Gastroesophageal sphincter (tissue), 4 donors: ENCODE results near the gene MYO18B. TPM values are rescaled to one million over a fixed set of nuclear protein-coding genes. Genes with fewer than 3 reads are reported as not detected.

ENCODE experiments used
- ATAC-seq: fragments of 150-250 bp; one replicate; pipeline ENCODE4 v1.9.1; 2016; ENCODE audit warnings: mild to moderate bottlenecking, moderate library complexity
- H3K27ac ChIP-seq, 4 donors: fragments of 200-600 bp; sonication (generic) in 3 of 4; 1 replicate in 3 of 4; 2 replicates in 1 of 4; pipeline ENCODE4 v1.5.1; 2016 to 2019
- H3K27me3 ChIP-seq: fragments of 200-600 bp; sonication (generic); one replicate; pipeline ENCODE4 v1.5.1; 2019
- H3K36me3 ChIP-seq, 2 donors: fragments of 200-600 bp; sonication (generic); one replicate each; pipeline ENCODE4 v1.5.1; 2019; ENCODE audit warnings: control low read depth in 1 of 2
- H3K4me1 ChIP-seq, 3 donors: fragments of 200-600 bp; sonication (generic); 1 replicate in 2 of 3; 2 replicates in 1 of 3; pipeline ENCODE4 v1.5.1; 2016 to 2019; ENCODE audit warnings: control low read depth in 2 of 3
- H3K4me3 ChIP-seq, 2 donors: fragments of 200-600 bp; sonication (generic); one replicate each; pipeline ENCODE4 v1.5.1; 2019; ENCODE audit warnings: mild to moderate bottlenecking in 1 of 2, moderate library complexity in 1 of 2
- H3K9me3 ChIP-seq, 3 donors: fragments of 200-600 bp; sonication (generic); one replicate each; pipeline ENCODE4 v1.5.1; 2017 to 2019; ENCODE audit warnings: control low read depth in 2 of 3
- CTCF ChIP-seq, 4 experiments: fragments of 200-600 bp in 2 of 4; fragments of 450-650 bp in 2 of 4; sonication (generic) in 1 of 4; IDR thresholded peaks; one replicate each; pipeline ENCODE4 v1.5.1; 2017 to 2019; ENCODE audit warnings: antibody characterized with exemption in 4 of 4, mild to moderate bottlenecking in 2 of 4, moderate library complexity in 2 of 4
- EP300 ChIP-seq: sonication (generic); formaldehyde crosslinking; IDR thresholded peaks from one replicate; pipeline ENCODE4 v1.6.1; 2017; ENCODE audit warnings: antibody characterized with exemption, mild to moderate bottlenecking
- POLR2A ChIP-seq, 2 donors: fragments of 450-650 bp; IDR thresholded peaks; one replicate each; pipeline ENCODE4 v1.6.1; 2017; ENCODE audit warnings: antibody characterized with exemption in 2 of 2, mild to moderate bottlenecking in 2 of 2, moderate library complexity in 1 of 2
- POLR2AphosphoS5 ChIP-seq: sonication (generic); formaldehyde crosslinking; IDR thresholded peaks from one replicate; pipeline ENCODE4 v1.6.1; 2017; ENCODE audit warnings: antibody characterized with exemption
- WGBS, 2 donors: methylation state at CpG; one replicate each; pipeline ENCODE4 v1.1.5; 2018; ENCODE audit warnings: low coverage in 1 of 2; 5-methylcytosine and 5-hydroxymethylcytosine counted together
- total RNA-seq, 4 donors: library from RNA; depleted of rRNA; stranded (reverse); fragments of >200 nt; gene quantifications; one replicate each; pipeline ENCODE4 v1.1.0, GENCODE V29; 2016

MYO18B gene
- total RNA-seq, 4 donors from 2014 or later = 0.19 to 6.9 (median 1.4) TPM; not detected in 1

- Histone ChIP-seq H3K4me3 (no peak overlapping the region), H3K4me1 (no peaks in the 10 kb centered on the region), H3K27ac (no peak overlapping the region), H3K36me3 (no peaks in the 10 kb centered on the region), H3K27me3 (peaks cover 39% of the 10 kb centered on the region), H3K9me3 (no peaks in the 10 kb centered on the region)
- 89 to 97% methylated on average over 4 to 5 of the region's 9 CpGs for WGBS, 2 donors
- TF ChIP-seq POLR2A (IDR thresholded peaks at IDR 0.05) (no peak), POLR2AphosphoS5 (no peak), CTCF (IDR thresholded peaks at IDR 0.05) (no peak), EP300 (no peak)
- ATAC-seq = no peak
Observed at GRCh38 chr22:25955323-25955722, 213.3 kb downstream of the MYO18B start.

GRCh38 chr22:25956801-25957200 is 214.8 kb downstream of the MYO18B start:
- H3K36me3 ChIP-seq = no peaks in the 10 kb centered on the region
- H3K9me3 ChIP-seq = no peaks in the 10 kb centered on the region
- H3K4me1 ChIP-seq = no peaks in the 10 kb centered on the region
- H3K4me3 ChIP-seq = no peak overlapping the region
- peaks cover 34% of the 10 kb centered on the region for H3K27me3 ChIP-seq
- WGBS, 2 donors = 76 to 80% methylated on average over 2 of the region's 5 CpGs
- H3K27ac ChIP-seq = no peak overlapping the region
- TF ChIP-seq CTCF (IDR thresholded peaks at IDR 0.05) = no peak
- TF ChIP-seq EP300 = no peak
- TF ChIP-seq POLR2AphosphoS5 = no peak
- TF ChIP-seq POLR2A (IDR thresholded peaks at IDR 0.05) = no peak
- ATAC-seq = no peak

- TF ChIP-seq CTCF (IDR thresholded peaks at IDR 0.05) (no peak), EP300 (no peak), POLR2A (IDR thresholded peaks at IDR 0.05) (no peak), POLR2AphosphoS5 (no peak)
- no peaks in the 10 kb centered on the region for H3K36me3 ChIP-seq
- no peaks in the 10 kb centered on the region for H3K4me1 ChIP-seq
- H3K27ac ChIP-seq = no peak overlapping the region
- WGBS, 2 donors = 50 to 58% methylated on average over 7 to 9 of the region's 12 CpGs
- ATAC-seq = no peak
- peaks cover 0 to 19% (median 0%) of the 10 kb centered on the region in 3 donors for H3K9me3 ChIP-seq
- peaks cover 36% of the 10 kb centered on the region for H3K27me3 ChIP-seq
- H3K4me3 ChIP-seq = no peak overlapping the region
Observed at GRCh38 chr22:25959818-25960774, 218.1 kb downstream of the MYO18B start.

- no peak for TF ChIP-seq POLR2A (IDR thresholded peaks at IDR 0.05)
- TF ChIP-seq POLR2AphosphoS5 = no peak
- no peak for TF ChIP-seq EP300
- TF ChIP-seq CTCF (IDR thresholded peaks at IDR 0.05) = no peak
- Histone ChIP-seq H3K27ac (no peak overlapping the region), H3K4me3 (no peak overlapping the region), H3K36me3 (no peaks in the 10 kb centered on the region), H3K4me1 (no peaks in the 10 kb centered on the region), H3K9me3 (peaks cover 0 to 21% (median 0%) of the 10 kb centered on the region in 3 donors), H3K27me3 (peaks cover 33% of the 10 kb centered on the region)
- WGBS, 2 donors = 54 to 60% methylated on average over 1 to 3 of the region's 5 CpGs
- no peak for ATAC-seq
Observed at GRCh38 chr22:25961699-25962098, 219.7 kb downstream of the MYO18B start.

GRCh38 chr22:25962711-25963110 is 220.7 kb downstream of the MYO18B start:
- 75 to 77% methylated on average over 2 of the region's 2 CpGs for WGBS, 2 donors
- ATAC-seq = no peak
- TF ChIP-seq CTCF (IDR thresholded peaks at IDR 0.05) (no peak), EP300 (no peak), POLR2A (IDR thresholded peaks at IDR 0.05) (no peak), POLR2AphosphoS5 (no peak)

More at GRCh38 chr22:25962711-25963110, 220.7 kb downstream of the MYO18B start:
- H3K9me3 ChIP-seq = peaks cover 0 to 21% (median 0%) of the 10 kb centered on the region in 3 donors
- no peak overlapping the region for H3K4me3 ChIP-seq
- H3K4me1 ChIP-seq = no peaks in the 10 kb centered on the region
- peaks cover 37% of the 10 kb centered on the region for H3K27me3 ChIP-seq
- no peaks in the 10 kb centered on the region for H3K36me3 ChIP-seq
- no peak overlapping the region for H3K27ac ChIP-seq
